ENCODE results near the gene ATF7. TPM values are rescaled to one million over a fixed set of nuclear protein-coding genes. Genes with fewer than 3 reads are reported as not detected.

The ATF7 gene
- total and polyA plus RNA-seq, 9 of the 15 experiments (the other 6 are each of a cell fraction or from before 2014, with no cell fraction given), result 10.6 to 30.4 (median 20.7) TPM

GRCh38 chr12:53500142-53500775 is 125.9 kb downstream of the ATF7 start (continued):
- TF ChIP-seq ELF1 (tag; IDR thresholded peaks at IDR 0.05) (0 out of 2 replicates have a peak, but pooled peaks have one; percentile 12), ZBTB7A (IDR thresholded peaks at IDR 0.05; ENCODE audit: borderline replicate concordance, control insufficient read depth, low read depth, low read length) (peak; percentile 73), LCOR (CRISPR knock-in tag; IDR thresholded peaks at IDR 0.05) (0 out of 2 replicates have a peak, but pooled peaks have one; percentile 49), ZNF436 (CRISPR knock-in tag; IDR thresholded peaks at IDR 0.05) (no peak), CAMTA2 (CRISPR knock-in tag; conservative IDR thresholded peaks at IDR 0.05) (no peak), KAT7 (CRISPR knock-in tag; IDR thresholded peaks at IDR 0.05; ENCODE audit: borderline replicate concordance) (peak; percentile 84; the same call in 1 of the 2 replicates), TAF1 (IDR thresholded peaks at IDR 0.05; ENCODE audit: control insufficient read depth, extremely low read depth, insufficient read depth, low read length, severe bottlenecking) (peak; percentile 55)
- TF ChIP-seq, protein P1, sequence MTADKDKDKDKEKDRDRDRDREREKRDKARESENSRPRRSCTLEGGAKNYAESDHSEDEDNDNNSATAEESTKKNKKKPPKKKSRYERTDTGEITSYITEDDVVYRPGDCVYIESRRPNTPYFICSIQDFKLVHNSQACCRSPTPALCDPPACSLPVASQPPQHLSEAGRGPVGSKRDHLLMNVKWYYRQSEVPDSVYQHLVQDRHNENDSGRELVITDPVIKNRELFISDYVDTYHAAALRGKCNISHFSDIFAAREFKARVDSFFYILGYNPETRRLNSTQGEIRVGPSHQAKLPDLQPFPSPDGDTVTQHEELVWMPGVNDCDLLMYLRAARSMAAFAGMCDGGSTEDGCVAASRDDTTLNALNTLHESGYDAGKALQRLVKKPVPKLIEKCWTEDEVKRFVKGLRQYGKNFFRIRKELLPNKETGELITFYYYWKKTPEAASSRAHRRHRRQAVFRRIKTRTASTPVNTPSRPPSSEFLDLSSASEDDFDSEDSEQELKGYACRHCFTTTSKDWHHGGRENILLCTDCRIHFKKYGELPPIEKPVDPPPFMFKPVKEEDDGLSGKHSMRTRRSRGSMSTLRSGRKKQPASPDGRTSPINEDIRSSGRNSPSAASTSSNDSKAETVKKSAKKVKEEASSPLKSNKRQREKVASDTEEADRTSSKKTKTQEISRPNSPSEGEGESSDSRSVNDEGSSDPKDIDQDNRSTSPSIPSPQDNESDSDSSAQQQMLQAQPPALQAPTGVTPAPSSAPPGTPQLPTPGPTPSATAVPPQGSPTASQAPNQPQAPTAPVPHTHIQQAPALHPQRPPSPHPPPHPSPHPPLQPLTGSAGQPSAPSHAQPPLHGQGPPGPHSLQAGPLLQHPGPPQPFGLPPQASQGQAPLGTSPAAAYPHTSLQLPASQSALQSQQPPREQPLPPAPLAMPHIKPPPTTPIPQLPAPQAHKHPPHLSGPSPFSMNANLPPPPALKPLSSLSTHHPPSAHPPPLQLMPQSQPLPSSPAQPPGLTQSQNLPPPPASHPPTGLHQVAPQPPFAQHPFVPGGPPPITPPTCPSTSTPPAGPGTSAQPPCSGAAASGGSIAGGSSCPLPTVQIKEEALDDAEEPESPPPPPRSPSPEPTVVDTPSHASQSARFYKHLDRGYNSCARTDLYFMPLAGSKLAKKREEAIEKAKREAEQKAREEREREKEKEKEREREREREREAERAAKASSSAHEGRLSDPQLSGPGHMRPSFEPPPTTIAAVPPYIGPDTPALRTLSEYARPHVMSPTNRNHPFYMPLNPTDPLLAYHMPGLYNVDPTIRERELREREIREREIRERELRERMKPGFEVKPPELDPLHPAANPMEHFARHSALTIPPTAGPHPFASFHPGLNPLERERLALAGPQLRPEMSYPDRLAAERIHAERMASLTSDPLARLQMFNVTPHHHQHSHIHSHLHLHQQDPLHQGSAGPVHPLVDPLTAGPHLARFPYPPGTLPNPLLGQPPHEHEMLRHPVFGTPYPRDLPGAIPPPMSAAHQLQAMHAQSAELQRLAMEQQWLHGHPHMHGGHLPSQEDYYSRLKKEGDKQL (CRISPR knock-in tag; IDR thresholded peaks at IDR 0.05; ENCODE audit: borderline replicate concordance), result no peak
- TF ChIP-seq, protein P2, sequence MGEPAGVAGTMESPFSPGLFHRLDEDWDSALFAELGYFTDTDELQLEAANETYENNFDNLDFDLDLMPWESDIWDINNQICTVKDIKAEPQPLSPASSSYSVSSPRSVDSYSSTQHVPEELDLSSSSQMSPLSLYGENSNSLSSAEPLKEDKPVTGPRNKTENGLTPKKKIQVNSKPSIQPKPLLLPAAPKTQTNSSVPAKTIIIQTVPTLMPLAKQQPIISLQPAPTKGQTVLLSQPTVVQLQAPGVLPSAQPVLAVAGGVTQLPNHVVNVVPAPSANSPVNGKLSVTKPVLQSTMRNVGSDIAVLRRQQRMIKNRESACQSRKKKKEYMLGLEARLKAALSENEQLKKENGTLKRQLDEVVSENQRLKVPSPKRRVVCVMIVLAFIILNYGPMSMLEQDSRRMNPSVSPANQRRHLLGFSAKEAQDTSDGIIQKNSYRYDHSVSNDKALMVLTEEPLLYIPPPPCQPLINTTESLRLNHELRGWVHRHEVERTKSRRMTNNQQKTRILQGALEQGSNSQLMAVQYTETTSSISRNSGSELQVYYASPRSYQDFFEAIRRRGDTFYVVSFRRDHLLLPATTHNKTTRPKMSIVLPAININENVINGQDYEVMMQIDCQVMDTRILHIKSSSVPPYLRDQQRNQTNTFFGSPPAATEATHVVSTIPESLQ (CRISPR knock-in tag; IDR thresholded peaks at IDR 0.05), result 0 out of 2 replicates have a peak, but pooled peaks have one; percentile 31
- TF ChIP-seq, protein P3, sequence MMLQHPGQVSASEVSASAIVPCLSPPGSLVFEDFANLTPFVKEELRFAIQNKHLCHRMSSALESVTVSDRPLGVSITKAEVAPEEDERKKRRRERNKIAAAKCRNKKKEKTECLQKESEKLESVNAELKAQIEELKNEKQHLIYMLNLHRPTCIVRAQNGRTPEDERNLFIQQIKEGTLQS (IDR thresholded peaks at IDR 0.05), result peak; percentile 49; the same call in 1 of the 2 replicates
- TF ChIP-seq, protein P3 (CRISPR knock-in tag; conservative IDR thresholded peaks at IDR 0.05), result no peak

Measured in K562 (cell line).